ENCODE results near the gene FAM120A.

FAM120A gene

GRCh38 chr9:93491593-93492232 lies 40.2 kb downstream of the FAM120A start:
- TF ChIP-seq, protein P1, sequence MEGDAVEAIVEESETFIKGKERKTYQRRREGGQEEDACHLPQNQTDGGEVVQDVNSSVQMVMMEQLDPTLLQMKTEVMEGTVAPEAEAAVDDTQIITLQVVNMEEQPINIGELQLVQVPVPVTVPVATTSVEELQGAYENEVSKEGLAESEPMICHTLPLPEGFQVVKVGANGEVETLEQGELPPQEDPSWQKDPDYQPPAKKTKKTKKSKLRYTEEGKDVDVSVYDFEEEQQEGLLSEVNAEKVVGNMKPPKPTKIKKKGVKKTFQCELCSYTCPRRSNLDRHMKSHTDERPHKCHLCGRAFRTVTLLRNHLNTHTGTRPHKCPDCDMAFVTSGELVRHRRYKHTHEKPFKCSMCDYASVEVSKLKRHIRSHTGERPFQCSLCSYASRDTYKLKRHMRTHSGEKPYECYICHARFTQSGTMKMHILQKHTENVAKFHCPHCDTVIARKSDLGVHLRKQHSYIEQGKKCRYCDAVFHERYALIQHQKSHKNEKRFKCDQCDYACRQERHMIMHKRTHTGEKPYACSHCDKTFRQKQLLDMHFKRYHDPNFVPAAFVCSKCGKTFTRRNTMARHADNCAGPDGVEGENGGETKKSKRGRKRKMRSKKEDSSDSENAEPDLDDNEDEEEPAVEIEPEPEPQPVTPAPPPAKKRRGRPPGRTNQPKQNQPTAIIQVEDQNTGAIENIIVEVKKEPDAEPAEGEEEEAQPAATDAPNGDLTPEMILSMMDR (IDR thresholded peaks at IDR 0.05; ENCODE audit: insufficient read depth, low read depth, low read length, missing control alignments) = no peak
- DNase-seq (ENCODE audit: low read depth) = no peak
- no peak overlapping the region for H3K4me3 ChIP-seq (ENCODE audit: low read depth, low read length)

GRCh38 chr9:93492327-93492726 lies 40.8 kb downstream of the FAM120A start:
- no peak for DNase-seq (ENCODE audit: low read depth)
- TF ChIP-seq, protein P1 (IDR thresholded peaks at IDR 0.05; ENCODE audit: insufficient read depth, low read depth, low read length, missing control alignments) = no peak

DNA sequence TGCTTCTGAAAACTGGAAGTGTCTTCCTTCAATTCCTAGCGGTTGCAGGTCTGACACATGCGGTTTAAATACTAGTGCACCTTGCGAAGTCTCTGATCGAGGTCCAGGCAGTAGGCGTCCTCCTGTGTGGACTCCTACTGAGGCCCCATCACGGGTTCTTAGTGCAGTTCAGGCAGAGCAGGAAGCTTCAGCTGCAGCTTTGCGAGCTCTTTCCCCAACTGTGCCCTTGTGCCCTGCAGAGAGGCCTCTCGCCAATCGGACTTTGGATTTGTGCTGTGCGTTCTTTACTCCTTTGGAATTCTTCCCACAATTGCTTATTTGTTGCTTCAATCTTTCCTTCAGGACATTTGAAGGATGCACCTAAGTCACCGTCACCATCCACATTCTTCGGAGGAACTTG lies 42.5 kb downstream of the FAM120A start:
- H3K4me3 ChIP-seq (ENCODE audit: low read depth, low read length) = no peak overlapping the region
- DNase-seq (ENCODE audit: low read depth) = no peak
- TF ChIP-seq, protein P1 (IDR thresholded peaks at IDR 0.05; ENCODE audit: insufficient read depth, low read depth, low read length, missing control alignments) = no peak

More at GRCh38 chr9:93492327-93492726, 40.8 kb downstream of the FAM120A start:
- no peak overlapping the region for H3K4me3 ChIP-seq (ENCODE audit: low read depth, low read length)

DNA sequence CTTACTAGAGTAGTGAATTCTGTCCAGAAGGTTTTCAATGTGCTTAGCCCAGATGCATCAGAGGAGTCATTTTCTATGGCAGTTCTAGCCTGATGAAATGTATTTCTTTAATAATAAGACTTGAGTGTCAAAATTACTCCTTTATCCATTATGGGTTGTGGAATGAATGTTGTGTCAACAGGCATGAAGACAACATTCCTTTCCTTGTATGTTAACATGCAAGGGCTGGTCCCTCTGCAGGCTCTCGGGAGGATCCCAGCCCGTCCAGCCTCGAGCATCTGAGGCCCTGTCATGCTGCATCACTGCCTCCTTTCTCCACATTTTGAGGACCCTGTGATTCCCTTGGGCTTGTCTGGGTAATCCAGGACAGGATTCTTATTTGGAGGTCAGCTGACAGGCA lies 44.8 kb downstream of the FAM120A start:
- H3K4me3 ChIP-seq (ENCODE audit: low read depth, low read length) = no peak overlapping the region
- no peak for DNase-seq (ENCODE audit: low read depth)
- TF ChIP-seq, protein P1 (IDR thresholded peaks at IDR 0.05; ENCODE audit: insufficient read depth, low read depth, low read length, missing control alignments) = no peak

- DNase-seq (ENCODE audit: low read depth) = no peak
- TF ChIP-seq, protein P1 (IDR thresholded peaks at IDR 0.05; ENCODE audit: insufficient read depth, low read depth, low read length, missing control alignments) = no peak
- H3K4me3 ChIP-seq (ENCODE audit: low read depth, low read length) = no peak overlapping the region
These were observed 49.2 kb downstream of the FAM120A start for GRCh38 chr9:93500571-93501298.

GRCh38 chr9:93501406-93501805 lies 49.9 kb downstream of the FAM120A start:
- H3K4me3 ChIP-seq (ENCODE audit: low read depth, low read length) = no peak overlapping the region
- TF ChIP-seq, protein P1 (IDR thresholded peaks at IDR 0.05; ENCODE audit: insufficient read depth, low read depth, low read length, missing control alignments) = no peak
- no peak for DNase-seq (ENCODE audit: low read depth)
